ENCODE results near the gene PLTP. TPM values are rescaled to one million over a fixed set of nuclear protein-coding genes. Genes with fewer than 3 reads are reported as not detected.

PLTP gene
- total and polyA plus RNA-seq, 2 of the 13 experiments (the other 11 are each of a cell fraction or from before 2014, with no cell fraction given), result 16.9 to 28.6 TPM

DNA sequence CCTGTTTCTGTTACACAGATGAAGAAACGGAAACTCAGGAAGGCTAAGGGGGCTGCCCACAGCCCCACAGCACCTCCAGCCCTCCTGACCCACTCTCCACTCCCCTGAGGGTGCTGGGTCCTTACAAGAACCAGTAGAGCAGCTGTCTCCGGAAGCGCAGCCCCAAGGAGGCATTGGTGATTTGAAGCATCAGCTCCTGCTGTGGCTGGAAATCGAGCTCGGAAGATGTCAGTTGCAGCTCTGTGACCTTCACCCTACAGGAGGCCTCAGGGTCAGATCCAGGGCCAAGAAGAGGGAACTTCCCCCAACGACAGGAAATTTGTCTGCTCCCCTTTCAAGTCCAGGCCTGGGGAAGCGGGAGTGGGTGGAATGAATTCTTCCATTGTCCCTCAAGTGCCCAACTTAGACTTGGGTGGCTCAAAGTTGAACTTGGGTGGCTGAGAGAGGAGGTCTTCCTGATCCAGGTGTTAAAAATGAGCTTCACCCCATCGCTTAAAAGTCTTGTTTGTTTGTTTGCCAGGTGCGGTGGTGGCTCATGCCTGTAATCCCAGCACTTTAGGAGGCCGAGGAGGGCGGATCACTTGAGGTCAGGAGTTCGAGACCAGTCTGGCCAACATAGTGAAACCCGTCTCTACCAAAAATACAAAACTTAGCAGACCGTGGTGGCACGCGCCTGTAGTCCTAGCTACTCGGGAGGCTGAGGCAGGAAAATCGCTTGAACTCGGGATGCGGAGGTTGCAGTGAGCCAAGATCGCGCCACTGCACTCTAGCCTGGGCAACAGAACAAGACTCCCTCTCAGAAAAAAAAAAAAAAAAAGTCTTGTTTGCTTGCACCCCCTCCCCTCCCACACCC, 1.9 kb downstream of the PLTP start (continued):
- TF ChIP-seq ZBTB49 (CRISPR knock-in tag; IDR thresholded peaks at IDR 0.05; ENCODE audit: borderline replicate concordance) (no peak), ZNF558 (CRISPR knock-in tag; IDR thresholded peaks at IDR 0.05; ENCODE audit: borderline replicate concordance) (no peak), TFDP2 (CRISPR knock-in tag; IDR thresholded peaks at IDR 0.05) (0 out of 2 replicates have a peak, but pooled peaks have one; percentile 36), ZNF674 (CRISPR knock-in tag; IDR thresholded peaks at IDR 0.05; ENCODE audit: low read depth) (no peak), ZFP90 (CRISPR knock-in tag; IDR thresholded peaks at IDR 0.05; ENCODE audit: borderline replicate concordance) (peak; percentile 51; the same call in 1 of the 2 replicates), RORA (CRISPR knock-in tag; IDR thresholded peaks at IDR 0.05) (no peak), PRMT3 (CRISPR knock-in tag; IDR thresholded peaks at IDR 0.05; ENCODE audit: borderline replicate concordance, low read depth) (0 out of 2 replicates have a peak, but pooled peaks have one; percentile 25), ZNF296 (CRISPR knock-in tag; conservative IDR thresholded peaks at IDR 0.05) (0 out of 2 replicates have a peak, but pooled peaks have one; percentile 3), ZNF605 (CRISPR knock-in tag; IDR thresholded peaks at IDR 0.05) (peak; percentile 64; the same call in 1 of the 2 replicates), SNRNP70 (IDR thresholded peaks at IDR 0.05; ENCODE audit: low read depth, low read length) (no peak), CEBPZ (IDR thresholded peaks at IDR 0.05; ENCODE audit: low read length) (no peak), SRSF9 (IDR thresholded peaks at IDR 0.05; ENCODE audit: borderline replicate concordance, insufficient read depth, low read depth, low read length, poor library complexity, severe bottlenecking) (no peak), HNRNPLL (IDR thresholded peaks at IDR 0.05; ENCODE audit: low read depth, low read length, poor library complexity, severe bottlenecking) (no peak), SRSF4 (IDR thresholded peaks at IDR 0.05; ENCODE audit: low read depth, low read length, poor library complexity, severe bottlenecking) (no peak), MBD4 (IDR thresholded peaks at IDR 0.05; ENCODE audit: borderline replicate concordance, low read length) (no peak), MATR3 (CRISPR knock-in tag; IDR thresholded peaks at IDR 0.05) (no peak), ZNF678 (CRISPR knock-in tag; IDR thresholded peaks at IDR 0.05) (no peak; the same call in 1 of the 2 replicates)
- TF ChIP-seq, protein P1, sequence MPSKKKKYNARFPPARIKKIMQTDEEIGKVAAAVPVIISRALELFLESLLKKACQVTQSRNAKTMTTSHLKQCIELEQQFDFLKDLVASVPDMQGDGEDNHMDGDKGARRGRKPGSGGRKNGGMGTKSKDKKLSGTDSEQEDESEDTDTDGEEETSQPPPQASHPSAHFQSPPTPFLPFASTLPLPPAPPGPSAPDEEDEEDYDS (CRISPR knock-in tag; IDR thresholded peaks at IDR 0.05), result no peak
- TF ChIP-seq, protein P2, sequence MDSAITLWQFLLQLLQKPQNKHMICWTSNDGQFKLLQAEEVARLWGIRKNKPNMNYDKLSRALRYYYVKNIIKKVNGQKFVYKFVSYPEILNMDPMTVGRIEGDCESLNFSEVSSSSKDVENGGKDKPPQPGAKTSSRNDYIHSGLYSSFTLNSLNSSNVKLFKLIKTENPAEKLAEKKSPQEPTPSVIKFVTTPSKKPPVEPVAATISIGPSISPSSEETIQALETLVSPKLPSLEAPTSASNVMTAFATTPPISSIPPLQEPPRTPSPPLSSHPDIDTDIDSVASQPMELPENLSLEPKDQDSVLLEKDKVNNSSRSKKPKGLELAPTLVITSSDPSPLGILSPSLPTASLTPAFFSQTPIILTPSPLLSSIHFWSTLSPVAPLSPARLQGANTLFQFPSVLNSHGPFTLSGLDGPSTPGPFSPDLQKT (CRISPR knock-in tag; IDR thresholded peaks at IDR 0.05; ENCODE audit: borderline replicate concordance), result no peak

All from HepG2 (cell line).